IMR-90 (cell line): Measurements from ENCODE around the gene RANBP9.

ENCODE experiments used
- BHLHE40 ChIP-seq: fragments of 150-350 bp; IDR thresholded peaks from 2 replicates; pipeline ENCODE4 v1.6.1; 2016; ENCODE audit warnings: mild to moderate bottlenecking, low read depth, low read length
- CEBPB ChIP-seq: IDR thresholded peaks from 2 replicates; pipeline ENCODE4 v1.6.1; 2012; ENCODE audit warnings: low read depth, low read length, improper control_type of control experiment
- CHD1 ChIP-seq: IDR thresholded peaks from 2 replicates; pipeline ENCODE4 v1.6.1; 2012; ENCODE audit warnings: low read depth, low read length, improper control_type of control experiment
- CTCF ChIP-seq: conservative IDR thresholded peaks from 2 replicates; pipeline ENCODE4 v1.5.1; 2012; ENCODE audit warnings: mild to moderate bottlenecking, low read depth, low read length, improper control_type of control experiment
- MAFK ChIP-seq: IDR thresholded peaks from 2 replicates; pipeline ENCODE4 v1.6.1; 2012; ENCODE audit warnings: low read depth, low read length, improper control_type of control experiment
- MAZ ChIP-seq: IDR thresholded peaks from 2 replicates; pipeline ENCODE4 v1.6.1; 2012; ENCODE audit warnings: low read depth, mild to moderate bottlenecking, low read length, improper control_type of control experiment, moderate library complexity, borderline replicate concordance
- MXI1 ChIP-seq: IDR thresholded peaks from 2 replicates; pipeline ENCODE4 v1.6.1; 2012; ENCODE audit warnings: low read depth, mild to moderate bottlenecking, low read length, moderate library complexity, borderline replicate concordance
- NFE2L2 ChIP-seq: fragments of 150-350 bp; IDR thresholded peaks from 2 replicates; pipeline ENCODE4 v1.6.1; 2016; ENCODE audit warnings: low read depth, mild to moderate bottlenecking, low read length
- POLR2A ChIP-seq: IDR thresholded peaks from 2 replicates; pipeline ENCODE4 v1.6.1; 2012; ENCODE audit warnings: mild to moderate bottlenecking, low read depth, low read length
- RAD21 ChIP-seq: IDR thresholded peaks from 2 replicates; pipeline ENCODE4 v1.6.1; 2012; ENCODE audit warnings: low read length, improper control_type of control experiment
- RCOR1 ChIP-seq: IDR thresholded peaks from 2 replicates; pipeline ENCODE4 v1.6.1; 2012; ENCODE audit warnings: mild to moderate bottlenecking, low read length, improper control_type of control experiment; ENCODE audit not compliant: insufficient replicate concordance
- RFX5 ChIP-seq: IDR thresholded peaks from 2 replicates; pipeline ENCODE4 v1.8.0; 2012; ENCODE audit warnings: low read depth, mild to moderate bottlenecking, low read length, moderate library complexity
- SMC3 ChIP-seq: fragments of 150-350 bp; IDR thresholded peaks from 2 replicates; pipeline ENCODE4 v1.6.1; 2016; ENCODE audit warnings: low read depth, mild to moderate bottlenecking, antibody characterized with exemption, low read length, moderate library complexity

- TF ChIP-seq CTCF (no peak), RFX5 (no peak), POLR2A (no peak), MAFK (no peak), RCOR1 (no peak), CHD1 (no peak), MXI1 (no peak), MAZ (no peak), SMC3 (no peak), CEBPB (no peak), NFE2L2 (no peak), RAD21 (no peak), BHLHE40 (no peak)
Measured at GRCh38 chr6:13725052-13725451, 13.4 kb upstream of the RANBP9 start.
